Hepatocyte (in vitro differentiated cells): ENCODE data around the gene LOX.

Source experiments
- EZH2 ChIP-seq: fragments of 200-600 bp; sonication (generic); IDR thresholded peaks from 2 replicates; pipeline ENCODE4 v1.6.1; 2016; ENCODE audit warnings: antibody characterized with exemption, mild to moderate bottlenecking, borderline replicate concordance
- TF ChIP-seq, protein P1 (sequence below): fragments of 200-600 bp; sonication (generic); IDR thresholded peaks from 2 replicates; pipeline ENCODE4 v1.5.1; 2016; ENCODE audit warnings: antibody characterized with exemption, mild to moderate bottlenecking; ENCODE audit not compliant: poor library complexity

- TF ChIP-seq, protein P1, sequence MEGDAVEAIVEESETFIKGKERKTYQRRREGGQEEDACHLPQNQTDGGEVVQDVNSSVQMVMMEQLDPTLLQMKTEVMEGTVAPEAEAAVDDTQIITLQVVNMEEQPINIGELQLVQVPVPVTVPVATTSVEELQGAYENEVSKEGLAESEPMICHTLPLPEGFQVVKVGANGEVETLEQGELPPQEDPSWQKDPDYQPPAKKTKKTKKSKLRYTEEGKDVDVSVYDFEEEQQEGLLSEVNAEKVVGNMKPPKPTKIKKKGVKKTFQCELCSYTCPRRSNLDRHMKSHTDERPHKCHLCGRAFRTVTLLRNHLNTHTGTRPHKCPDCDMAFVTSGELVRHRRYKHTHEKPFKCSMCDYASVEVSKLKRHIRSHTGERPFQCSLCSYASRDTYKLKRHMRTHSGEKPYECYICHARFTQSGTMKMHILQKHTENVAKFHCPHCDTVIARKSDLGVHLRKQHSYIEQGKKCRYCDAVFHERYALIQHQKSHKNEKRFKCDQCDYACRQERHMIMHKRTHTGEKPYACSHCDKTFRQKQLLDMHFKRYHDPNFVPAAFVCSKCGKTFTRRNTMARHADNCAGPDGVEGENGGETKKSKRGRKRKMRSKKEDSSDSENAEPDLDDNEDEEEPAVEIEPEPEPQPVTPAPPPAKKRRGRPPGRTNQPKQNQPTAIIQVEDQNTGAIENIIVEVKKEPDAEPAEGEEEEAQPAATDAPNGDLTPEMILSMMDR = no peak
- TF ChIP-seq EZH2 = no peak
These were observed 29.0 kb upstream of the LOX start for GRCh38 chr5:122107016-122107415.
